Astrocyte of the cerebellum (primary cell): ENCODE measurements around the gene NTNG1.

Experiments
- DNase-seq: peaks from one replicate; pipeline ENCODE4 v3.0.0-alpha.2; 2011; ENCODE audit warnings: low read depth
- H3K4me3 ChIP-seq: 2 replicates; pipeline ENCODE4 v1.5.1; 2011; ENCODE audit warnings: mild to moderate bottlenecking, low read depth, low read length, moderate library complexity
- in situ Hi-C: cut with HindIII; loops from 2 replicates; pipeline ENCODE4 v1.10.0; 2017; ENCODE audit warnings: low sequenced_read_pairs
- TF ChIP-seq, protein P1 (sequence below): IDR thresholded peaks from 2 replicates; pipeline ENCODE4 v1.5.1; 2012; ENCODE audit warnings: low read length, low read depth, moderate library complexity, mild to moderate bottlenecking; ENCODE audit errors: missing control alignments

Gene NTNG1

DNA sequence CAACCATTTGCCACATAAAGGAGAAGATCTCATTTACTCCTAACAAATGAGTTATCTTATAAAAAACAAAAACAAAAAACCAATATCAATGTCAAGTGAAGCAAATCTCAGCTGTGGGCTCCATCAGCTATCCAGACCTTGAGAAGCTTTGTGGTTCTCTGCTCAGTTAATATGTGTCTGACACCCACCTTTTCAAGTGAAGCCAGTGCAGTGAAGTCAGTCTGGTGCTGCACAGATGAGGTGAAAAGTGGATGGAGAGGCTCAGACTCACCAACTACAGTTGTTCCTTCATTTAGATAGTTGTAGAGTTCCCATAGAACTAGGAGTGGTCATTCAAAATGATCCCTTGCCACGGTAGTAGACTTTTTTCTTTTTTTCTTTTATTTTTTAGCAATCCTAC is 106.8 kb downstream of the NTNG1 start:
- no peak for DNase-seq
- in situ Hi-C loops: no loop called here
- no peak overlapping the region for H3K4me3 ChIP-seq
- TF ChIP-seq, protein P1, sequence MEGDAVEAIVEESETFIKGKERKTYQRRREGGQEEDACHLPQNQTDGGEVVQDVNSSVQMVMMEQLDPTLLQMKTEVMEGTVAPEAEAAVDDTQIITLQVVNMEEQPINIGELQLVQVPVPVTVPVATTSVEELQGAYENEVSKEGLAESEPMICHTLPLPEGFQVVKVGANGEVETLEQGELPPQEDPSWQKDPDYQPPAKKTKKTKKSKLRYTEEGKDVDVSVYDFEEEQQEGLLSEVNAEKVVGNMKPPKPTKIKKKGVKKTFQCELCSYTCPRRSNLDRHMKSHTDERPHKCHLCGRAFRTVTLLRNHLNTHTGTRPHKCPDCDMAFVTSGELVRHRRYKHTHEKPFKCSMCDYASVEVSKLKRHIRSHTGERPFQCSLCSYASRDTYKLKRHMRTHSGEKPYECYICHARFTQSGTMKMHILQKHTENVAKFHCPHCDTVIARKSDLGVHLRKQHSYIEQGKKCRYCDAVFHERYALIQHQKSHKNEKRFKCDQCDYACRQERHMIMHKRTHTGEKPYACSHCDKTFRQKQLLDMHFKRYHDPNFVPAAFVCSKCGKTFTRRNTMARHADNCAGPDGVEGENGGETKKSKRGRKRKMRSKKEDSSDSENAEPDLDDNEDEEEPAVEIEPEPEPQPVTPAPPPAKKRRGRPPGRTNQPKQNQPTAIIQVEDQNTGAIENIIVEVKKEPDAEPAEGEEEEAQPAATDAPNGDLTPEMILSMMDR: no peak

DNA sequence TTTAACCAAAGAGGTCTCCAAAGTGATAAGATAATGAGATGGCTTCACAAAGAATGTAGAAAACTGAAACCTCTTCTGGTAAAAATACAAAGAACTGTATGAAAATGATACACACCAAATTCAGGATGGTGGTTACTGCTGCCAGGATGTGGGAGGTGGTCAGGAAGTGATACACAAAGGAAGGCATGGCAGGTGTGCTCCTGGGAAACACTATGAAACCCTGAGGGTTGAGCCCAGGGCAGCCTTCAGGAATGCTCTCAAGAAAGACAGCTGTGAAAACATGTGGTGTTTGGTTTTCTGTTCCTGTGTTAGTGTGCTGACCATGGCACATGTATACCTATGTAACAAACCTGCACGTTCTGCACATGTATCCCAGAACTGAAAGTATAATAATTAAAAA is 109.3 kb downstream of the NTNG1 start:
- TF ChIP-seq, protein P1: no peak
- H3K4me3 ChIP-seq: no peak overlapping the region
- DNase-seq: peak; percentile 20
- in situ Hi-C loops: no loop called here

DNA sequence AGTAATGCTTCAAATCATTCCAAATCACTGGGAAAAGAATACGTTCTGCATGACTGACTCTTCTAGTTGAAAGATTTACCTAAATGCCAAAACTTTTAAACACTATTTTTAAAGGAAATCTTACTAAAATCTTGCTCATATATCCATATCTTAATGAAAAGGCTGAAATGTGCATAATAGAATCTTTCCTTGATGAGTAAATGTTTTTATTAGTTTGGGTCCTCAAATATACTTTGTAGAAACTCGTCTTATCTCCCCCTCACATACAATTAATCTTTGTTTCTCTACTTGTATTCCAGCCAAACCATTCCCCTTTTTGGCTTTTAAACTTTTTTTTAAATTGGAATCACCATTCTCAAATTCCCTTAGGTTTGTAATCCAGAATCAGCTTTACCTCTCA is 110.2 kb downstream of the NTNG1 start:
- TF ChIP-seq, protein P1: no peak
- DNase-seq: no peak
- in situ Hi-C loops: no loop called here
- H3K4me3 ChIP-seq: no peak overlapping the region

DNA sequence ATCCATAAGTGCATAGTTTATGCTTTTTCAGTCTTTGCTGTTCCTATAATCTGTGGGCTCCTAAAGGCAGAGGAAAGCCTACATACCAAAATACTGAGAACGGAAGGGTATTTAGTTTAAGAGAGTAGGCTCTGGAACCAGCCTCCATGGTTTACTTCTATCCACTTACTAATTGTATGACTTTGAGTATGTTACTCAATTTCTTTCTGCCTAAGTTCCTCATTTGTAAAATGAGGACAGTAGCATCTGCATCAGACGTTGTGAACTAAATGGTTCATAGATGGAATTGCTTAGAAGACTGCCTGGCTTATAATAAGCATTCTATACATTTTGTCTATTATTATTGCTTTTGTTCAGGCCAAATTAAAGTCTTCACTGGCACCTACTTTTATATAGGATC is 111.0 kb downstream of the NTNG1 start:
- in situ Hi-C loops: no loop called here
- TF ChIP-seq, protein P1: no peak
- no peak for DNase-seq
- no peak overlapping the region for H3K4me3 ChIP-seq

DNA sequence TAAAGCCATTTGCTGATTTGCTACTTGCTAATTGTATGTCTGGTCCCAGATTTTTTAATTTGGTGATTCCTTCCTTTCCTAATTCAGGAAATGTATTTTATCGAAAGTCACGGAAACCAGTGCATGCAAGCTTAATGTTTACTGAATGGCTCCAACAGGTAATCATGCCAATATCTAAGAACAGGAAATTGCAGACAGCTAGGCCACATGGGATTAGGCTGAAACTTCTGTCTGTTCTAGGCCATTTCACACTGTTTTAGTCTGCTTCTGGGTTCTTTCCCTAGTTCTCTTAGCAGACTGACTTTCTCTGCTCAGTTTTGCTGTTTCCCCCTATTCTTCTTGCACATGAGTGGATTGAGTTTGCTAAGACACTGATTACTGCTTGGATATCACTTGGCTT is 111.4 kb downstream of the NTNG1 start:
- no peak for DNase-seq
- in situ Hi-C loops: no loop called here
- no peak overlapping the region for H3K4me3 ChIP-seq
- TF ChIP-seq, protein P1: no peak

DNA sequence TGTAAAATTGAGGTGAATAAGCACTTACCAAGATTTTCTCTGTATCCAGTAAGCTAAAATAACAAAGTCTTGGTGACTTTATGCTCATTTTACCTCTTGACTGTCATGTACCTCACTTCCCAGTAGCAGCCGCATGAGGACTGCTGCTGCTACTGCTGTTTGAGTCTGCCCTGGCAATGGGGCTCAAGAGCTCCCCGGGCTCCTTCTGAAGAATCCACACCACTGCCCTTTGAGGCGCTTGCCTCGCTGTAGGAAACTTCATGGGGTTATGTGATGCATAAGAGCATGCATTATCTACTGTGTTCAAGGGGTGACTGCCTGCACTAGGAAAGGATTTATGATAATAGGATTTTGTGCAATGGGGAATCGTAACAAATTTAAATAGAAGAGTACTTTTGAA is 113.5 kb downstream of the NTNG1 start:
- in situ Hi-C loops: no loop called here
- DNase-seq: no peak
- TF ChIP-seq, protein P1: no peak
- H3K4me3 ChIP-seq: no peak overlapping the region

DNA sequence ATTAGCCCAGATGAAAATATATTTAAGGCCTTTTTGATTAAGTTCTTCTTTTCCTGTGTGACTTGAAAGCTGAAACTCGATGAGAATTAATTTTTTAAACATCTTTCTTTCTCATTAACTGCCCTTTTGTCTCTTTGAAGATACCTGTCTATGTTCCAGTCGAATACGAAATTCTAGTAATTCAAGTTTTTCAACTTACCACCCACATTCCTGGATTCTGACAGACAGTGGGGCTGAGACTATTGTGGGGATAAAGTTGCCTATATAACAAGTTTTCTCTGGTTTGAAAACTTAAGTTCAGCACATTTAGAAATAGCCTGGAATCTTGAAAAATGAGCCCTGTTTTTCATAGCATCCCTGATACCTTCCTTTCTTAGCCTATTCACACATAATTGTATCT is 114.6 kb downstream of the NTNG1 start:
- no peak overlapping the region for H3K4me3 ChIP-seq
- in situ Hi-C loops: no loop called here
- DNase-seq: no peak
- TF ChIP-seq, protein P1: no peak
